Adipocyte (in vitro differentiated cells): ENCODE measurements around the gene CALML5.

Experiments
- DNase-seq: peaks from one replicate; pipeline ENCODE4 v3.0.0-alpha.2; 2015; ENCODE audit warnings: low read depth
- H3K27me3 ChIP-seq: replicated peaks from 2 replicates; pipeline ENCODE4 v1.7.0; 2013; ENCODE audit warnings: mild to moderate bottlenecking, low read length, moderate library complexity; ENCODE audit not compliant: control insufficient read depth, insufficient read depth
- H3K36me3 ChIP-seq: 2 replicates; pipeline ENCODE4 v1.7.0; 2013; ENCODE audit warnings: low read length, mild to moderate bottlenecking, moderate library complexity; ENCODE audit not compliant: control insufficient read depth, insufficient read depth, severe bottlenecking
- H3K4me1 ChIP-seq: 2 replicates; pipeline ENCODE4 v1.7.0; 2013; ENCODE audit warnings: mild to moderate bottlenecking, low read length, moderate library complexity; ENCODE audit not compliant: control insufficient read depth, insufficient read depth
- H3K4me3 ChIP-seq: 2 replicates; pipeline ENCODE4 v1.7.0; 2013; ENCODE audit warnings: mild to moderate bottlenecking, low read length, moderate library complexity
- H3K9ac ChIP-seq: 2 replicates; pipeline ENCODE4 v1.7.0; 2013; ENCODE audit warnings: mild to moderate bottlenecking, low read length, moderate library complexity
- H3K9me3 ChIP-seq: 2 replicates; pipeline ENCODE4 v1.7.0; 2013; ENCODE audit warnings: mild to moderate bottlenecking, low read length, moderate library complexity; ENCODE audit not compliant: control insufficient read depth

The CALML5 gene

DNA sequence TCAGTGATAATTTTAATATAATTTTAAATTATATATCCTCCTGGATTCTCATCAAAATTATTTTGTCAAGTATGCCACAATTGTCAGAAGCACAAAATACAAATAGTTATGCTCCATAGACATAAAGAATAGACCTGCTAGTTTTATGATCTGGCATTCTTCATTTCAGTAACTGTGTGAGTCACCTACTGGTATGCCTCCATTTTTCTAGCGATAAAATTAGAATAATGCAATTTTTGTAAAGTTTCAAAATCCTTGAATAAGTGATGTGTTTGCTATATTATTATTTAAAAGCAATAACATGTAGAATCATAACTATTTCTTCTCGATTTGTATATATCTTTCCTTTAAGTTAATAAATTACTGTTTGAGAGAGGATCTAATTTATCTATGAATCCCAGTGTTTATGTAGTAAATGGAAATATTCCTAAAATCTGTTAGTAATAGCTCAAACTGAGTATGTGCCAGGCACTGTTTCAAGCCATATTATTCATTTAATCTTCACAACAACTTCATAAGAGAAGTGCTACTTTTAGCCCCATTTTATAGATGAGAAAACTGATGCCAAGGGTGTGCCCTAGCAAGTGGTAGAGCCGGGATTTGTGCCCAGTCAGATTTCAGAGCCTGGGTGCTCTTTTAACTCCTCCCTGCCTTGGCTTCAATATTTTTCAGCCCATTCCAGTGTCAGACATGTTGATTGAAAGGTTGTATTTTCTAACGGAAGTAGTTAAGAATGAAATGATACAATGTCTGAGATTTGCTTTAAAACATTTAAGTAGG, 48.6 kb downstream of the CALML5 start:
- Histone ChIP-seq H3K27me3 (no peaks in the 10 kb centered on the region), H3K9ac (no peak overlapping the region), H3K4me3 (no peak overlapping the region), H3K4me1 (peaks cover 29% of the 10 kb centered on the region), H3K36me3 (peaks cover 42% of the 10 kb centered on the region), H3K9me3 (no peaks in the 10 kb centered on the region)
- peak; percentile 51 for DNase-seq

DNA sequence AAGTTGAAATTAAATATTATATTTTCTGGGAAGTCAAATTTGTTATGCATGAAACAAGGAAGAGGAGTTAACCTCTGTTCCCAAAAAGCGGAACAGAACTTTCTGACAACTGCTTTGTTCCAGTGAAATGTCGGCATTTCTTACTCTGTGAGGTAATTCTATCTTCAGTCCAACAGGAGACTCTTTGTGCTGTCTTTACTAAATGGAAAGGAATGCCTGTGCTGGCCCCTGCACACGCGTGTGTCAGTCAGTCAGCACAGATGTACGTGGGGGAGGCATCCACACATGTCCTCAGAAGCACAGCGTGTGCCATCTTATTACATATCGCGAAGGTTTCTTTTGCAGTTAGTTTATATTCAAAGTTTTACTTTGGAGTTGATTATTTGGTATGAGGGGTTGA, 49.5 kb downstream of the CALML5 start:
- H3K4me3 ChIP-seq, result peak overlapping the region; percentile 97
- H3K27me3 ChIP-seq, result no peaks in the 10 kb centered on the region
- no peaks in the 10 kb centered on the region for H3K9me3 ChIP-seq
- H3K9ac ChIP-seq, result peak overlapping the region; percentile 93
- DNase-seq, result peak; percentile 86
- H3K4me1 ChIP-seq, result peaks cover 29% of the 10 kb centered on the region
- H3K36me3 ChIP-seq, result peaks cover 32% of the 10 kb centered on the region

- Histone ChIP-seq H3K4me3 (peak overlapping the region; percentile 97), H3K36me3 (peaks cover 26% of the 10 kb centered on the region), H3K27me3 (no peaks in the 10 kb centered on the region), H3K9ac (peak overlapping the region; percentile 93), H3K9me3 (no peaks in the 10 kb centered on the region), H3K4me1 (peaks cover 29% of the 10 kb centered on the region)
- peak; percentile 34 for DNase-seq
Measured at GRCh38 chr10:5449227-5449626, 50.1 kb downstream of the CALML5 start.
